RWPE1 (cell line): Measurements from ENCODE around the gene TET3.

Source experiments
- CTCF ChIA-PET: fragments of 350-600 bp; sonication (Branson Sonifier 250); formaldehyde crosslinking; extraction: SDS; loops from one replicate; lab custom pipeline; 2021; lab: Yijun Ruan, JAX
- POLR2A ChIA-PET: fragments of 400-600 bp; formaldehyde crosslinking; extraction: SDS; loops from one replicate; lab custom pipeline; 2020; ENCODE audit warnings: antibody characterized with exemption; ENCODE audit not compliant: low non-redundant PET; lab: Yijun Ruan, JAX
- DNase-seq: peaks from one replicate; pipeline ENCODE4 v3.0.0; 2012; ENCODE audit warnings: low spot score
- H3K27ac ChIP-seq: fragments of 450-650 bp; 2 replicates; pipeline ENCODE4 v1.5.1; 2017
- CTCF ChIP-seq: fragments of 450-650 bp; conservative IDR thresholded peaks from 2 replicates; pipeline ENCODE4 v1.5.1; 2017; ENCODE audit warnings: low read depth, mild to moderate bottlenecking

The TET3 gene

GRCh38 chr2:74021407-74021755, 36.7 kb downstream of the TET3 start:
- no peak overlapping the region for H3K27ac ChIP-seq
- no peak for TF ChIP-seq CTCF
- ChIA-PET POLR2A (no interaction called here), CTCF (no interaction called here)
- no peak for DNase-seq

- TF ChIP-seq CTCF = no peak
- no peak for DNase-seq
- POLR2A ChIA-PET = no interaction called here
- H3K27ac ChIP-seq = peak overlapping the region; percentile 16; the same call in 1 of the 2 replicates
- CTCF ChIA-PET = no interaction called here
These were observed 39.5 kb downstream of the TET3 start for GRCh38 chr2:74024216-74024615.

GRCh38 chr2:74025971-74026612, 41.4 kb downstream of the TET3 start:
- no peak for TF ChIP-seq CTCF
- CTCF ChIA-PET = interaction anchor here (1.0 kb wide), 2 partner anchors 69 to 95 kb away, joined by 3 to 4 read pairs; no protein-coding TSS in a partner anchor
- peak overlapping the region; percentile 31 for H3K27ac ChIP-seq
- no peak for DNase-seq
- POLR2A ChIA-PET = no interaction called here

GRCh38 chr2:74026687-74027241, 42.1 kb downstream of the TET3 start:
- H3K27ac ChIP-seq = no peak overlapping the region
- POLR2A ChIA-PET = no interaction called here

GRCh38 chr2:74027496-74027895, 42.8 kb downstream of the TET3 start:
- H3K27ac ChIP-seq = no peak overlapping the region
- POLR2A ChIA-PET = no interaction called here

More at GRCh38 chr2:74026687-74027241, 42.1 kb downstream of the TET3 start:
- TF ChIP-seq CTCF = no peak
- CTCF ChIA-PET = interaction anchor here (0.6 to 1.0 kb wide), 3 partner anchors 10 to 94 kb away, joined by 3 to 10 read pairs (median 4); no protein-coding TSS in a partner anchor
- DNase-seq = no peak

GRCh38 chr2:74028290-74028689, 43.6 kb downstream of the TET3 start:
- no peak for TF ChIP-seq CTCF
- ChIA-PET POLR2A (no interaction called here), CTCF (no interaction called here)
- DNase-seq = no peak
- H3K27ac ChIP-seq = no peak overlapping the region

More at GRCh38 chr2:74027496-74027895, 42.8 kb downstream of the TET3 start:
- no peak for TF ChIP-seq CTCF
- CTCF ChIA-PET = interaction anchor here (0.6 kb wide), 1 partner anchor 19 kb away, joined by 3 read pairs; no protein-coding TSS in a partner anchor
- DNase-seq = no peak
